H1 (cell line): ENCODE data around the gene TRPM1. TPM values are rescaled to one million over a fixed set of nuclear protein-coding genes. Genes with fewer than 3 reads are reported as not detected.

Source experiments
- CTCF ChIA-PET: fragments of 300-600 bp; sonication (Branson Sonifier 250); formaldehyde crosslinking; loops from one replicate; lab custom pipeline; 2021; ENCODE audit not compliant: partially characterized antibody; lab: Charles Lee
- POLR2A ChIA-PET: fragments of 300-600 bp; sonication (Branson Sonifier 250); formaldehyde crosslinking; loops from one replicate; lab custom pipeline; 2021; ENCODE audit warnings: inconsistent platforms; ENCODE audit not compliant: partially characterized antibody; lab: Charles Lee
- DNase-seq, 2 experiments: peaks; one replicate each; pipeline versions ENCODE4 v3.0.0 to v3.0.0-alpha.2; 2010 to 2022; ENCODE audit warnings: low spot score in 2 of 2, low read depth in 1 of 2, mixed read lengths in 1 of 2
- FAIRE-seq: peaks from 2 replicates; lab custom pipeline; 2011; peaks lifted over from hg19 to GRCh38; lab: Jason Lieb, UNC
- H2AFZ ChIP-seq: 2 replicates; pipeline ENCODE4 v1.8.1; 2012; ENCODE audit warnings: low read length, inconsistent platforms
- H2AK5ac ChIP-seq: 2 replicates; pipeline ENCODE4 v1.6.1; 2013; ENCODE audit warnings: low read depth, low read length
- H2BK120ac ChIP-seq: replicated peaks from 2 replicates; pipeline ENCODE3; 2013; ENCODE audit warnings: low read depth, low read length, inconsistent platforms
- H2BK12ac ChIP-seq: 2 replicates; pipeline ENCODE4 v1.6.1; 2013; ENCODE audit warnings: low read depth, low read length
- H2BK15ac ChIP-seq: 2 replicates; pipeline ENCODE4 v1.6.1; 2013; ENCODE audit warnings: low read length
- H2BK20ac ChIP-seq: 2 replicates; pipeline ENCODE4 v1.6.1; 2013; ENCODE audit warnings: low read length
- H2BK5ac ChIP-seq: 2 replicates; pipeline ENCODE4 v1.6.1; 2013; ENCODE audit warnings: low read depth, low read length
- H3K14ac ChIP-seq: 2 replicates; pipeline ENCODE4 v1.6.1; 2013; ENCODE audit warnings: inconsistent platforms; ENCODE audit not compliant: insufficient read length
- H3K18ac ChIP-seq: 2 replicates; pipeline ENCODE4 v1.6.1; 2013; ENCODE audit warnings: low read length; ENCODE audit errors: extremely low read depth
- H3K23ac ChIP-seq: 2 replicates; pipeline ENCODE4 v1.6.1; 2013; ENCODE audit warnings: inconsistent platforms; ENCODE audit not compliant: insufficient read length
- H3K23me2 ChIP-seq: 2 replicates; pipeline ENCODE4 v1.6.1; 2013; ENCODE audit warnings: low read depth, low read length
- H3K27ac ChIP-seq: 2 replicates; pipeline ENCODE4 v1.6.1; 2011; ENCODE audit warnings: low read depth, low read length, inconsistent platforms
- H3K27me3 ChIP-seq, 4 experiments: replicated peaks in 1 of 4; 1 replicate in 1 of 4; 2 replicates in 3 of 4; pipeline versions ENCODE4 v1.6.1 to v1.8.1; 2011 to 2013; ENCODE audit warnings: low read length in 3 of 4, mild to moderate bottlenecking in 3 of 4, inconsistent platforms in 2 of 4, mixed read lengths in 2 of 4, moderate library complexity in 1 of 4; ENCODE audit not compliant: control insufficient read depth in 3 of 4, insufficient read depth in 3 of 4; ENCODE audit errors: extremely low read depth in 1 of 4
- H3K36me3 ChIP-seq, 4 experiments: 2 replicates each; pipeline versions ENCODE4 v1.6.1 to v1.8.1; 2011 to 2013; ENCODE audit warnings: mild to moderate bottlenecking in 4 of 4, low read length in 3 of 4, moderate library complexity in 2 of 4, control low read depth in 1 of 4, inconsistent platforms in 1 of 4; ENCODE audit not compliant: insufficient read depth in 4 of 4, control insufficient read depth in 2 of 4
- H3K4ac ChIP-seq: replicated peaks from 2 replicates; pipeline ENCODE3; 2013; ENCODE audit warnings: low read length, low read depth, mixed read lengths, inconsistent platforms; ENCODE audit not compliant: insufficient read length
- H3K4me1 ChIP-seq, 4 experiments: replicated peaks in 1 of 4; 1 replicate in 1 of 4; 2 replicates in 3 of 4; pipeline versions ENCODE4 v1.6.1 to v1.8.1; 2011 to 2013; ENCODE audit warnings: low read length in 3 of 4, inconsistent platforms in 2 of 4, mixed read lengths in 1 of 4; ENCODE audit not compliant: insufficient read depth in 4 of 4, control insufficient read depth in 3 of 4
- H3K4me2 ChIP-seq, 2 experiments: 2 replicates each; pipeline versions ENCODE4 v1.6.1 to v1.8.1; 2011 to 2013; ENCODE audit warnings: low read depth in 2 of 2, low read length in 2 of 2, control low read depth in 1 of 2, inconsistent platforms in 1 of 2, mild to moderate bottlenecking in 1 of 2; ENCODE audit not compliant: insufficient read depth in 1 of 2
- H3K4me3 ChIP-seq, 4 experiments: fragments of 200-600, 300-600 bp in 1 of 4; sonication (generic), shearing (Covaris generic), sonication (Bioruptor Twin) in 1 of 4; 2 replicates each; pipeline versions ENCODE4 v1.5.1 to v1.8.1; 2011 to 2016; ENCODE audit warnings: low read length in 4 of 4, low read depth in 3 of 4, control low read depth in 2 of 4, inconsistent platforms in 2 of 4, mild to moderate bottlenecking in 2 of 4, mixed read lengths in 1 of 4, moderate library complexity in 1 of 4; ENCODE audit not compliant: insufficient read depth in 2 of 4; ENCODE audit errors: extremely low read depth in 1 of 4
- H3K56ac ChIP-seq: replicated peaks from 2 replicates; pipeline ENCODE3; 2013; ENCODE audit warnings: low read depth, mild to moderate bottlenecking, mixed read lengths, low read length, inconsistent platforms; ENCODE audit not compliant: insufficient read length
- H3K79me1 ChIP-seq: 2 replicates; pipeline ENCODE4 v1.6.1; 2013; ENCODE audit warnings: low read depth, low read length, control low read depth
- H3K79me2 ChIP-seq, 2 experiments: 2 replicates each; pipeline versions ENCODE4 v1.6.1 to v1.8.1; 2012 to 2013; ENCODE audit warnings: low read length in 2 of 2, mild to moderate bottlenecking in 2 of 2, inconsistent platforms in 1 of 2; ENCODE audit not compliant: insufficient read depth in 2 of 2, control insufficient read depth in 1 of 2
- H3K9ac ChIP-seq, 4 experiments: replicated peaks in 1 of 4; 1 replicate in 1 of 4; 2 replicates in 3 of 4; pipeline versions ENCODE4 v1.6.1 to v1.8.1; 2011 to 2013; ENCODE audit warnings: low read depth in 3 of 4, low read length in 3 of 4, control low read depth in 2 of 4, mild to moderate bottlenecking in 2 of 4, moderate library complexity in 2 of 4, inconsistent platforms in 1 of 4; ENCODE audit errors: extremely low read depth in 1 of 4
- H3K9me3 ChIP-seq, 2 experiments: 2 replicates each; pipeline versions ENCODE4 v1.6.1 to v1.8.1; 2012 to 2013; ENCODE audit warnings: mild to moderate bottlenecking in 2 of 2, moderate library complexity in 2 of 2, control low read depth in 1 of 2, inconsistent platforms in 1 of 2, low read depth in 1 of 2, low read length in 1 of 2, mixed read lengths in 1 of 2; ENCODE audit not compliant: insufficient read depth in 2 of 2
- H4K20me1 ChIP-seq, 2 experiments: replicated peaks in 1 of 2; 2 replicates each; pipeline versions ENCODE3 to v1.8.1; 2011 to 2013; ENCODE audit warnings: inconsistent platforms in 2 of 2, low read length in 2 of 2, mild to moderate bottlenecking in 1 of 2; ENCODE audit not compliant: insufficient read depth in 2 of 2, control insufficient read depth in 1 of 2
- H4K5ac ChIP-seq: 2 replicates; pipeline ENCODE4 v1.6.1; 2013; ENCODE audit warnings: low read length, low read depth, mixed read lengths, inconsistent platforms; ENCODE audit not compliant: insufficient read length
- H4K8ac ChIP-seq: 2 replicates; pipeline ENCODE4 v1.8.0; 2013; ENCODE audit warnings: mild to moderate bottlenecking, moderate library complexity, low read length, inconsistent platforms; ENCODE audit not compliant: insufficient read depth; ENCODE audit errors: extremely low read depth
- H4K91ac ChIP-seq: replicated peaks from 2 replicates; pipeline ENCODE3; 2013; ENCODE audit warnings: low read length, mixed read lengths, inconsistent platforms; ENCODE audit not compliant: insufficient read length
- EZH2 ChIP-seq: fragments of 200-600 bp; sonication (generic); IDR thresholded peaks from 2 replicates; pipeline ENCODE4 v1.7.1; 2012; ENCODE audit warnings: low read depth, mild to moderate bottlenecking, moderate library complexity, low read length, inconsistent platforms; ENCODE audit not compliant: severe bottlenecking
- TCF12 ChIP-seq: IDR thresholded peaks from 2 replicates; pipeline ENCODE4 v1.6.1; 2011; ENCODE audit warnings: low read depth, mild to moderate bottlenecking, low read length
- WGBS, 2 experiments: shearing (Covaris generic) in 1 of 2; methylation state at CpG; one replicate each; pipeline versions ENCODE4 v1.1.6 to v1.1.7; 2013 to 2015; ENCODE audit warnings: low lambda C conversion rate in 2 of 2, mixed read lengths in 2 of 2, inconsistent platforms in 1 of 2, low coverage in 1 of 2, missing lambda C conversion rate in 1 of 2; ENCODE audit not compliant: insufficient replicate concordance in 2 of 2, insufficient coverage in 1 of 2, insufficient read length in 1 of 2; ENCODE audit errors: extremely low coverage in 1 of 2, missing lambda C conversion rate in 1 of 2; 5-methylcytosine and 5-hydroxymethylcytosine counted together
- polyA plus RNA-seq, 7 experiments: library from polyadenylated mRNA; depleted of rRNA in 3 of 7; stranded (reverse) in 5 of 7; unstranded in 2 of 7; fragments of >200 nt in 5 of 7; fragments of 200-250 nt in 2 of 7; gene quantifications; 1 replicate in 5 of 7; 2 replicates in 1 of 7; 4 replicates in 1 of 7; pipeline versions ENCODE4 v1.2.1 to v1.2.3, GENCODE V29; 2011 to 2013; ENCODE audit warnings: missing spikeins in 2 of 7, mixed read lengths in 2 of 7
- total RNA-seq: library from RNA; stranded (reverse); fragmentation: NEBNext Ultra II Directional; extraction: Animal tissue kit (Norgen Biotek cat#: 25700); gene quantifications from 2 replicates; pipeline ENCODE4 v1.2.1, GENCODE V29; 2021

TRPM1 gene
- total and polyA plus RNA-seq, 2 of the 8 experiments (the other 6 are each of a cell fraction or from before 2014, with no cell fraction given), result 0.05 TPM; not detected in 1

GRCh38 chr15:30974112-30974511 lies 127.4 kb downstream of the TRPM1 start:
- no peak for FAIRE-seq
- ChIA-PET CTCF (interaction anchor here (0.9 to 1.6 kb wide), 2 partner anchors 8 to 40 kb away, joined by 3 to 6 read pairs; no protein-coding TSS in a partner anchor), POLR2A (no interaction called here)
- H3K27me3 ChIP-seq, result no peaks in the 10 kb centered on the region
- H3K9me3 ChIP-seq, result no peaks in the 10 kb centered on the region
- WGBS, 2 experiments, result 89% methylated on average over 5 of the region's 5 CpGs; no CpG with 5 or more reads in 1 of the 2 experiments
- no peak overlapping the region for H3K27ac ChIP-seq
- no peak for DNase-seq
- H2BK20ac ChIP-seq, result no peak overlapping the region
- no peak overlapping the region for H3K4me3 ChIP-seq
- no peaks in the 10 kb centered on the region for H3K79me2 ChIP-seq
- H4K20me1 ChIP-seq, result peaks cover 0 to 2% of the 10 kb centered on the region in 2 experiments
- no peak overlapping the region for H3K4me2 ChIP-seq
- no peaks in the 10 kb centered on the region for H3K4me1 ChIP-seq
- H3K56ac ChIP-seq, result no peak overlapping the region
- H3K23ac ChIP-seq, result no peak overlapping the region
- no peak overlapping the region for H4K91ac ChIP-seq
- no peak overlapping the region for H3K14ac ChIP-seq
- H3K79me1 ChIP-seq, result no peaks in the 10 kb centered on the region
- no peak overlapping the region for H2BK12ac ChIP-seq
- H3K9ac ChIP-seq, result no peak overlapping the region
- H2BK120ac ChIP-seq, result no peak overlapping the region
- peaks cover 0 to 4% (median 0%) of the 10 kb centered on the region in 4 experiments; a peak in 4 of 8 replicates for H3K36me3 ChIP-seq
- H4K8ac ChIP-seq, result no peak overlapping the region
- H2AFZ ChIP-seq, result no peak overlapping the region
- no peak overlapping the region for H4K5ac ChIP-seq
- no peak overlapping the region for H3K4ac ChIP-seq
- no peak overlapping the region for H2BK5ac ChIP-seq
- H3K23me2 ChIP-seq, result no peaks in the 10 kb centered on the region
- no peak overlapping the region for H2AK5ac ChIP-seq
- TF ChIP-seq TCF12, result no peak
- no peak for TF ChIP-seq EZH2
- TF ChIP-seq, all 59 proteins: peak for 0
- Histone ChIP-seq H3K18ac (no peak overlapping the region), H2BK15ac (no peak overlapping the region)
